Type B pancreatic cell (in vitro differentiated cells): ENCODE measurements around the gene FAM174C. TPM values are rescaled to one million over a fixed set of nuclear protein-coding genes. Genes with fewer than 3 reads are reported as not detected.
"Not testable (repeated sequence)": the region's sequence is repeated elsewhere in the genome, so short reads cannot be mapped to it uniquely, and the experiment has no call there.

Experiments used
- DNase-seq: peaks from one replicate; pipeline ENCODE4 v3.0.0; 2021; ENCODE audit warnings: mixed read lengths; ENCODE audit not compliant: unreplicated experiment; ENCODE audit errors: extremely low spot score
- H3K27ac Mint-ChIP-seq: 2 replicates; pipeline ENCODE4 v1.8.0; 2021; ENCODE audit warnings: mild to moderate bottlenecking, mixed read lengths
- H3K27me3 Mint-ChIP-seq: 2 replicates; pipeline ENCODE4 v1.8.0; 2021; ENCODE audit warnings: mixed read lengths
- H3K36me3 Mint-ChIP-seq: 2 replicates; pipeline ENCODE4 v1.8.0; 2021; ENCODE audit warnings: mixed read lengths
- H3K4me1 Mint-ChIP-seq: one replicate; pipeline ENCODE4 v1.8.0; 2021; ENCODE audit warnings: mixed read lengths; ENCODE audit not compliant: unreplicated experiment
- H3K4me3 Mint-ChIP-seq: 2 replicates; pipeline ENCODE4 v1.8.0; 2021; ENCODE audit warnings: mild to moderate bottlenecking, mixed read lengths
- H3K9me3 Mint-ChIP-seq: 2 replicates; pipeline ENCODE4 v1.8.0; 2021; ENCODE audit warnings: mixed read lengths
- total RNA-seq: library from RNA; stranded (reverse); gene quantifications from 2 replicates; pipeline ENCODE4 v1.2.1, GENCODE V29; 2021; ENCODE audit warnings: low replicate concordance
- TF ChIP-seq, protein P1 (sequence below): fragments of 200-600 bp; sonication (generic); conservative IDR thresholded peaks from 2 replicates; pipeline ENCODE4 v1.5.0; 2021; ENCODE audit warnings: antibody characterized with exemption, mild to moderate bottlenecking

The FAM174C gene
- total RNA-seq, 1 donor from 2014 or later: 30.6 TPM

DNA sequence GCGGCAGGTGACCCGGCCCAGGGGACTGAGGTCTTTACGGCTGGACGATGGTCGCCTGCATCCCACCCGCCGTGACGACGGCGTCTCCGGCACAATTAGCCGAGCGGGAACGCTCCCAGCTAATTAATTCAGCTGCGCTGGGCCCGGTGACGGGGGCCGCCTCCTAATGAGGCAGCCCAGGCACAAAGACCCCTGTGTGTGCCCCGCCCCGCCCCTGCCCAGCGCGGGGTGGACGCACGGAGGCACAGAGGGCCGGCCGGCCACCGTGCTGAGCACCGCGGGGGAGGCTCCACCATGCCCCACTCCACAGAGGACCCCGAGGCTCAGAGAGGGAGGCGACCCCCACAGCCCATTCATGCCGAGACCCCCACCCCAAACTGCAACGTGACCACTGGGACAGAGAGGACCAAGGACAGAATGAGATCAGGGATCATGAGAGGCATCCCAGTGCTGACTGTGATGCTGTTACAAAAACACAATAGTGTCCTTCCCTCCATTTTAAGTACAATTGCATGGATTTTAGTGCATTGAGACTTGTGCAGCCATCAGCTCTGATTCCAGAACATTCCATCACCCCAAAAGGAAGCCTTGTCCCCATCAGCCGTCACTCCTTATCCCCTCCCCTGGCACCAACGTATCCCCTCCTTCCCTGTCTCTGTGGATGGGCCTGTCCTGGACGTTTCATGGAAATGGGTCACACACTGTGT, 27.4 kb downstream of the FAM174C start:
- TF ChIP-seq, protein P1, sequence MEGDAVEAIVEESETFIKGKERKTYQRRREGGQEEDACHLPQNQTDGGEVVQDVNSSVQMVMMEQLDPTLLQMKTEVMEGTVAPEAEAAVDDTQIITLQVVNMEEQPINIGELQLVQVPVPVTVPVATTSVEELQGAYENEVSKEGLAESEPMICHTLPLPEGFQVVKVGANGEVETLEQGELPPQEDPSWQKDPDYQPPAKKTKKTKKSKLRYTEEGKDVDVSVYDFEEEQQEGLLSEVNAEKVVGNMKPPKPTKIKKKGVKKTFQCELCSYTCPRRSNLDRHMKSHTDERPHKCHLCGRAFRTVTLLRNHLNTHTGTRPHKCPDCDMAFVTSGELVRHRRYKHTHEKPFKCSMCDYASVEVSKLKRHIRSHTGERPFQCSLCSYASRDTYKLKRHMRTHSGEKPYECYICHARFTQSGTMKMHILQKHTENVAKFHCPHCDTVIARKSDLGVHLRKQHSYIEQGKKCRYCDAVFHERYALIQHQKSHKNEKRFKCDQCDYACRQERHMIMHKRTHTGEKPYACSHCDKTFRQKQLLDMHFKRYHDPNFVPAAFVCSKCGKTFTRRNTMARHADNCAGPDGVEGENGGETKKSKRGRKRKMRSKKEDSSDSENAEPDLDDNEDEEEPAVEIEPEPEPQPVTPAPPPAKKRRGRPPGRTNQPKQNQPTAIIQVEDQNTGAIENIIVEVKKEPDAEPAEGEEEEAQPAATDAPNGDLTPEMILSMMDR: no peak
- H3K9me3 Mint-ChIP-seq: no peaks in the 10 kb centered on the region
- no peaks in the 10 kb centered on the region for H3K4me1 Mint-ChIP-seq
- no peak overlapping the region for H3K4me3 Mint-ChIP-seq
- DNase-seq: no peak
- no peaks in the 10 kb centered on the region for H3K36me3 Mint-ChIP-seq
- H3K27me3 Mint-ChIP-seq: no peaks in the 10 kb centered on the region
- no peak overlapping the region for H3K27ac Mint-ChIP-seq

- H3K36me3 Mint-ChIP-seq: no peaks in the 10 kb centered on the region
- TF ChIP-seq, protein P1: no peak
- peak overlapping the region; percentile 41 for H3K27ac Mint-ChIP-seq
- H3K27me3 Mint-ChIP-seq: no peaks in the 10 kb centered on the region
- no peaks in the 10 kb centered on the region for H3K9me3 Mint-ChIP-seq
- H3K4me1 Mint-ChIP-seq: no peaks in the 10 kb centered on the region
- no peak for DNase-seq
- H3K4me3 Mint-ChIP-seq: no peak overlapping the region
Measured at GRCh38 chr19:1304197-1304924, 29.0 kb downstream of the FAM174C start.

- not testable (repeated sequence) for H3K27ac Mint-ChIP-seq, H3K27me3 Mint-ChIP-seq, H3K4me1 Mint-ChIP-seq, H3K4me3 Mint-ChIP-seq, H3K9me3 Mint-ChIP-seq, DNase-seq, H3K36me3 Mint-ChIP-seq
Measured at GRCh38 chr19:1305354-1305753, 30.0 kb downstream of the FAM174C start.

DNA sequence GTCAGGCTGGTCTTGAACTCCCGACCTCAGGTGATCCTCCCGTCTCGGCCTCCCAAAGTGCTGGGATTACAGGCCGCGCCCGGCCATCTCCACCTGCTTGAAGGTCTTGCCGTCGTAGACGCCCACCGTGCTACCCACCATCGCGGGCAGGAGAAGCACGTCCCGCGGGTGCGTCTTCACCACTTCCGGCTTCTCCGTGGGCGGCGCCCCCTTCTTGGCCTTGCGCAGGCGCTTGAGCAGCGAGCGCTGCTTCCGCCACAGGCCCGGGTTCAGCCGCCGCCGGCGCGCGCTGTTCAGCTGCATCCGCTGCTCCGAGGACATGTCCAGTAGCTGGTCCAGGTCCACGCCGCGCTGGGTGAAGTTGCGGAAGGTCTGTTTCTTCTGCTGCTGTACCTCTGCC, 32.0 kb downstream of the FAM174C start:
- H3K9me3 Mint-ChIP-seq: no peaks in the 10 kb centered on the region
- no peak overlapping the region for H3K4me3 Mint-ChIP-seq
- H3K27me3 Mint-ChIP-seq: no peaks in the 10 kb centered on the region
- TF ChIP-seq, protein P1: no peak
- no peak overlapping the region for H3K27ac Mint-ChIP-seq
- H3K4me1 Mint-ChIP-seq: no peaks in the 10 kb centered on the region
- no peak for DNase-seq
- no peaks in the 10 kb centered on the region for H3K36me3 Mint-ChIP-seq

DNA sequence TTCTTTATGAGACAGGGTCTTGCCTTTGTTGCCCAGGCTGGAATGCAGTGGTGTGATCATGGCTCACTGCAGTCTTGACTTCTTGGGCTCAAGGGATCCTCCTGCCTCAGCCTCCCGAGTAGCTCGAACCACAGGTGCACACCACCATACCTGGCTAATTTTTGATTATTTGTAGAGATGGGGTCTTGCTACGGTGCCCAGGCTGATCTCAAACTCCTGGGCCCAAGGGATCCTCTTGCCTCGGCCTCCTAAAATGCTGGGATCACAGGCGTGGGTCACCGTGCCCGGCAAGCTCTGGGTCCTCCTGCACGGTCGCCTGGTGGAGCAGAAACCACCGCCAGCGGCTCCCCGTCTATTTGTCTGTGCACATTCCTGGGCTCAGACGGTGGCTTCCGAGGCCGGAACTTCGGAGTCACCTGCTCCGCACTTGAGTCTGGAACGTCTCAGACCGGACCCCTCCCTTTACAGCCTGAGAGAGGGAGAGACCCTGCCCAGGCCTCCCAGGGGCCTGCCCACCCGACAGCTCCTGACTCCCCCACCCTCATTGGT, 32.5 kb downstream of the FAM174C start:
- Mint-ChIP-seq H3K9me3 (no peaks in the 10 kb centered on the region), H3K4me3 (no peak overlapping the region), H3K27ac (no peak overlapping the region), H3K27me3 (no peaks in the 10 kb centered on the region), H3K4me1 (no peaks in the 10 kb centered on the region), H3K36me3 (no peaks in the 10 kb centered on the region)
- no peak for DNase-seq
- TF ChIP-seq, protein P1: no peak

- TF ChIP-seq, protein P1: no peak
- Mint-ChIP-seq H3K4me1 (no peaks in the 10 kb centered on the region), H3K36me3 (no peaks in the 10 kb centered on the region), H3K27me3 (no peaks in the 10 kb centered on the region), H3K4me3 (no peak overlapping the region), H3K9me3 (no peaks in the 10 kb centered on the region), H3K27ac (no peak overlapping the region)
- DNase-seq: no peak
Measured at GRCh38 chr19:1308718-1309117, 33.4 kb downstream of the FAM174C start.
